Measurements from ENCODE around the gene NR5A2.
A peak's percentile ranks its signal among the peaks of the same experiment; 100 is the strongest.

Gene NR5A2

GRCh38 chr1:200075522-200075921 lies 48.0 kb downstream of the NR5A2 start:
- no peak for DNase-seq

DNA sequence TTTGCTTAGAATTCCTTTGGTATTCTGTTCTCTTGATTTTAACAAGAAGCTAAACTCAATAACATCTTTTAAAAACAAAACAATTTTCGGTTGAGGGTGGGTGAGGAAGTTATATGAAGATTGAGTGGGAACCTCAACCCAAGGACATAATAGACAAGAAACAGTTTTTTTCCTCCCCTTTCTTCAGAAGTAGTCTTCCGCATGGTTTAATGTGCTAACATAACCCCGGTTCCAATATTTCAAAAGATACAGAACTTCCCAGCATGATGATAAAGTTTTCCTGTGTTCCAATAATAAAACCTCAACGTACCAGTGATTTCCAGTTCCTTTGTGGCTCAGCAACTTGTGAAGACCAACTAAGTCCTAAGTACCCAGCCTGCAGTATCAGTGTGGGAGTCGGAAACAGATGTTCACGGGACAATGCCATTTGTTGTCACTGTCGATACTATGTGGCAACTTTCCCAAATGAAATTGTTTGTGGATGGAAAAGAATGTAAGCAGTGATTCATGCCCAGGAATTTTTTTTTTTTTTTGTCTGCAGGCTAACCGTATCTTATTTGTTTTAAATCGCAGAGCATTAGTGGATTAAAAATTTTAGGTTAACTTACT lies 48.5 kb downstream of the NR5A2 start:
- DNase-seq = peak; percentile 59

GRCh38 chr1:200079232-200079940 lies 51.9 kb downstream of the NR5A2 start:
- no peak for DNase-seq

DNA sequence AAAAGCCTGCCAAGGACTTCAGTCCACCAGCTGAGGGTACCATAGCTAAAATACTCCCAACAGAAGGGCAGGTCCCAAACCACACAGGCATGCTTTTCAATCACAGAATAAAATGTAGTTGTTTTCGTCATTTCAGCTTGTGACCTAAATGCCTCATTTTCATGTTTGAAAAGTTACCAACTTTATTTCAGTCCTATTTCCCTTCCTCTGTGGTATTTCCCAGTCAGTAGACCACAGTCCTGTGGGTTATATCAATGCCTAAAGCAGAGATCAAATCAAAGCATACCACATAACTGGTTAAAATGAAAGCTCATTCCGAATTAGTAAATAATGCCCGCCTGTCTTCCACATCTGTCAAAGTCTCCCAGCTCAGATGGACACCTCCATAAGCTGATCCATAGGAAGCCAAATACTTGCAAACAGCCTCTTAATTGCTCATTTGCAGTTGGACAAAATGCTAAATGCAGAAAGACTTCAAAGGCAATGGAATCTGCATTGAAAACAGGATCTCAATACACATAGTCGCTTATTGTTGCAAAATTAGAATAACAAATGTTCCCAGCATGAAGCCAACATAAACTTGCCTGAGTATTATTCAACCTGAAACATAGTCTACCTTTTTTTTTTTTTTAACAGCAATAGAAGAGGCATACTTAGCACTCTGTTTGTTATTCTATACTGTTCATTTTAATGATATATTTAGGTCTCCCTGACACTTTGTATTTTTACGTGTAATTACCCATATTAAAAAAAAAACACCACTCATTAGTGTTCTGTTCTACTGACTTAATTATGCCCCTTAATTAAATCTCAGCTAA lies 53.9 kb downstream of the NR5A2 start:
- DNase-seq = no peak

DNA sequence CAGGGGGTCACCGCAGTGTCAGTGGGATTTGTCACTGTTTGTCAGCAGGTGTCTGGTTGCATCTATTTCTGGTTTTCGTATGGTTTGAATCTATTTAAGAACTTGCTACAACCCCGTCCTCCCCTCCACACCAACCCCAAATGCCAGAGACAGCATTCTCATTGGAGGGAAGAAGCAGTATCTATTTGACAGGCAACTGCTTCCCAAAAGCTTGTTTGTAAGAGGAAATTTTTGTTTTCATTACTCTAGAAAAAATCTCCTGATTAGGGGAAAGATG lies 54.4 kb downstream of the NR5A2 start:
- no peak for DNase-seq

GRCh38 chr1:200082329-200082728 lies 54.8 kb downstream of the NR5A2 start:
- no peak for DNase-seq

- peak; percentile 68 for DNase-seq
These were observed 63.0 kb downstream of the NR5A2 start for GRCh38 chr1:200090252-200091159.

DNA sequence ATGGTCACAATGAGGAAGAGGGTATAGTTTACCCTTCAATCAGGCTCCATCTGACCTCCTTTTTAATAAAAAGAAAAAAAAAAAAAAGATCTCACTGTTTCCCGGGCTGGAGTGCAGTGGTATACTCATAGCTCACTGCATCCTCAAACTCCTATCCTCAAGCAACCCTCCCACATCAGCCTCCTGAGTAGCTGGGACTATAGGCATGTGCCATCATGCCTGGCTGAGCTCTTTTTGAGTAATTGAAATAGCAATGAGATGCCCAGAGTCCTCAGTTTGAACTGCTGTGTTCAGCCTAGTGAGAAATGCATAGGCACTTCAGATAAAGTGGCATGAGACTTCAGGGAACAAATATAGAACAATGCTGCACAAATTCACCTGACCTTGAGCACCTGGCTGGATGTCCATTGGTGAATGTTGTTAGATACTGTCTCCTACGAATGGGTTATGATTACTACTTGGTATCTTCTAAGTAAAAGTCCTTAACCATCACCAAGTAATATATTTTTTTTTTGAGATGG lies 67.6 kb downstream of the NR5A2 start:
- DNase-seq = no peak

GRCh38 chr1:200096774-200097173 lies 69.3 kb downstream of the NR5A2 start:
- DNase-seq = no peak

DNA sequence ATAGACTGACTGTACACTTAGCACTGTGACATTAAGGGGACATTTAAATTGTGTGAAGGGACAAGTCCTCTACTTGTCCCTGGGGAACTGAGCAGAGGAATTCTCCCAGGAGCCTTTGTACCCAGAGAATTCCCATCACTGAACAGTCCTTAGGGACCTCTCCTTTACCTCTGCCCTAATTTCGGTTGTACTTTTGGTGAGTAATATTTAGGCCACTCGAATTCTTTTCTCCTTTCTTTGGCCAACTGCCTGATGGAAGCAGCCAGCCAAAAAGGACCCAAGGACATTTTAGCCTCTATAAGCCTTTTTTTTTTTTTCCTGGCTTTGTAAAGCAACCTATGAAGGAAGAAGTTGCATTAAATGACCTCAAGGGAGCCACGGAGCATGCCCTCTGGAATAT lies 71.5 kb downstream of the NR5A2 start:
- no peak for DNase-seq

DNA sequence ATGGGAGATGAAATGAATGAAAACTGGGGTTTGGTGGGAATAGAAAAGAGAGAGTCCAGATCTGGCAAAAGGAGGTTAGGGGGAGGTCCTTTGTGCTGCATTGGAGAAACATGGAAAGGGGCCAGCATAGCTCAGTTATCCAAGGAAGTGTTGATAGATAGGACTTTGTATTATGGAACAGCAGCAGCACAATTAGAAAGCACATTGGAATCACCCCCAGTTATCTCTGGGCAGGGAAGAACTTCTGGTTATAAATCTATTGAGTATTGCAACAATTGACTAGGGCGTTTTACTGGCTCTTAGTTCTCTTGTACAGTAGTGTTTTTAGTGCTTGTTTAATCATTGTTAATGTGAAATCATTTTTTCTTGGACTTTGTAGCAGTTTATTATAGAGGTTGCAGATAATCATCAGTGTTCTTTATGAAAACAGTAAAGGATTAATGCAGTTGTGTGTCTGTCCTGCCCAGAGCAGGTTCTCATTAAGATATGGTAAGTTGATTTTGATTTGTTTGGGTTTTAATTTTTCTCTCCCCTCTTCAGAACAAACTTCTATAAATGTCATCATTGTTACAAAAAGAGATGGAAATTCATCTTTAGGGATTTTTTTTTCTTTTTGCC lies 76.6 kb downstream of the NR5A2 start:
- DNase-seq = no peak

DNA sequence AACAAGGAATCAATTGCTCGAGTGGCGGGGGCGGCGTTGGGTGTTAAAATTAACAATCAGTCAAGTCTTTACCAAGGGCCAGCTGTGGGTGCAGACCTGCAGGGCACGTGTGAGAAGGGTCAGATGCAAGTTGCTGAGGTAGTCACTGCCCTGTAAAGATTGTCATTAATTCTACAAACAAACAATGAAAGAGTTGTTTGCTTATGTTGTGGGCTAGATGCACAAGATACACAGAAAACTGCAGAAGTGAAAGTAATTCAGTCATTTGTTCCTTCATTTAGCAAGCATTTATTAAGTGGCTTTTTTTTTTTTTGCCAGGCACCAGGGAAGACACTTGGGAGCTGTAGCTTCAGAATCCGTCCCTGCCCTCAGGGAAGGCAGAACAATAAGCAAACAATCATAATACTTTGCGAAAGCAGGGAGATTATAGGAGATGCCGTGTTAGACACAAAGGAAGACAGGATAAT lies 79.5 kb downstream of the NR5A2 start:
- no peak for DNase-seq

DNA sequence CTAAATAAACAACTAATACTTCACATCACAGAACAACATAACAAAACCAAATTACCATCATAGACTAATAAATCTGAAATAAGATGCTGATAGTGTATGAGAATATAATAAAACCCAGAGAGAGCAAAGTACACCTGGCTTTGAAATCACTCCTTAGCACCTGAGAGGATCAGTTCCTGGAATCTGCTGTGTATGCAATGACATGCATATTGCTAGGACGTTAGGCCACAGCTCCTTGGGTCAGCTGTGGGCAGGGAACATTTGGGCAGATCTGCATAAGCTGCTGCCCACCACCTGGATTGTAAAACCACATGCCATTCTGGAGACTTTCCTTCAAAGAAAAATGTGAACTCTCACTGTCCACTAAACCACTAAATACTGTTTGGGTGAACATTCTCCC lies 81.1 kb downstream of the NR5A2 start:
- DNase-seq = no peak

DNA sequence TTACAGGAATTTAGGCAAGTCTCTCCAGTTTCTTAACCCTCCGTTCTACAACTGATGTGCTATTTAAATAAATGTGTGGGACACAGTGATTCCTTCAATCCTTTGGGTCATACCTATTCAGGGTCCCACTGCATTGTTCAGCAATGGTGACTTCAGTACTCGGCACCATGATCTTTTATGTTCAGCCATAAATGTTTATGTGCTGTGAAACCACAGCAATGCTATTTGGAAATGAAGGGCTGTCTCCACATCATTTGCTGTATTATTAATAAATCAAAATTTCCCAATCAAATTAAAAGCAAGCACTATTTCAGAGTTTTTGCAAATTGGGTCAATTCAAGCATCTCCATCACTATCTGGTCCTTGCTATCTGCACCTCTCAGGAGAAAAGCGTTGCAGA lies 84.8 kb downstream of the NR5A2 start:
- DNase-seq = no peak

DNA sequence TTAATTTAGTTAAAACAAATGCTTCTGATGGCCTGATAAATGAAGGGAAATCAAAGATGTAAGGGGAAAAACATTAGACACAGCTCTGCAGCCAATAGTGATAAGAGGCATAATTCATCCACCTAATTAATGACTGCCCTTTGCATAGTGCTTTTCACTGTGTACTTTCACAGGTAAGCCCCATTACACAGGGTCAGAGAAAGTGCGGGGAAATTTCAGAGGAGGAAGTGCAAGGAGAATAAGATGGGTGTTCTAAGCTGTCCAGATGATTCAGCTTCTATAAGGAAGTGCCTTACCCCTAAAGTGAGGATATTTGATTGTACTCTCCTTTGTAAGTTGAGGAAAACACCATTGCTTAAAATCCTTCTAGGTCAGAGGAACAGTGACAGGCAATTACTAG lies 88.0 kb downstream of the NR5A2 start:
- DNase-seq = no peak

DNA sequence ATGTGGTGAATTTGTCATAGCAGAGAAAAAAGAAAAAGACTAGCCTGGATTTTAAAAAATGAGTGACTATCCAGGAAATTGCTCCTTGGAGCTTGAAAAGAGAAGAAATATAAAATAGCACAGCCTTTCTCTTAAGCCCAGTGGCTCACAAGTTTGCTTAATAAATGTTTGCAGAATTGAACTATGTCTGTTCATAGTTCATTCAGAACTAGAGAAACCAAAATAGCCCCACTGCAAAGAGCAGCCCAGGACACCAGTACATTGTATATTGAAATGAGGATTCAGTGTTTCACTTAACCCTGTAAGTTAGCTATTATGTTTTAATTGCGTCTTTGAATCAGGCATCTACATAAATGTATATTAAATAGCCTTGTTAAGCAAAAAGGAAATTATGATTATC lies 88.8 kb downstream of the NR5A2 start:
- DNase-seq = no peak

- DNase-seq = no peak
These were observed 91.4 kb downstream of the NR5A2 start for GRCh38 chr1:200118779-200119505.

DNA sequence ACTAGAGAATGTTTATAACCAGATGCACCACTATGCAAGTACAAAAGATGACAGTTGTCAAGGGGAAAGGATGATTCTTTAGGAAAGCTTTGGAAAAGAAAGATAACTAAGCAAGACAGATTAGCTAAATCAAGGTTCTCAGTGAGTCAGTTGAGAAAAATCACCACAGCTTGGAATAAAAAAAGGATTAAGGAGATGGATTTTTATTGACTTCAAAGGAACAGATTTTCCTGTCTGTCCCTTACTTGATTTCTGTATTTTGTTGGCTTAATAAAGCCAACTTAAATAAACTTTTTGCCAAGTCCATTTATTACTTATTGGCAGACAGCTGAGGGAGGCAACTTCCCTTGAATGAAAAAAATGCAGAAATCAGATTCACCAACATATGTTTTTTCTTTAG lies 93.9 kb downstream of the NR5A2 start:
- DNase-seq = no peak

DNA sequence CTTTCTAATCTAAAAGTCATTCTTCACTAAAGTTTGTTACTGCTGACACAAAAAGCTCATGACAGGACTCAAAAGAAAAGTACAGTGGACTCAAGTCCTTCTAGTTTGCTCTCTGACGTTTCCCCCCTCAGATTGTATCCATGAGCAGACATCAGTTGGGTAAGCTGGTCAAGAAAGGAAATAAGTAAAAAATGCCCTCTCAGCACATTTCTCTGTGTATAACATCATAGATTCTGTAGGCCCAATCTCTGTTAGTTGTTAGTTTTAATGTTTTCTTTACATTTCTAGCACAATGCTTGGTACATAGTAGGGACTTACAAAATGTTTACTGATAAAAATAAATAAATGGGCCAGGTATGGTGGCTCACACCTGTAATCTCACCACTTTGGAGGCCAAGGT lies 96.8 kb downstream of the NR5A2 start:
- DNase-seq = no peak

GRCh38 chr1:200128081-200128480 lies 100.6 kb downstream of the NR5A2 start:
- no peak for DNase-seq

Measured in islet precursor cell (in vitro differentiated cells).